Measurements from ENCODE around the gene ZMYND12.

Gene ZMYND12

GRCh38 chr1:42392967-42393848 is 62.6 kb downstream of the ZMYND12 start:
- no peak for DNase-seq (ENCODE audit: low read depth in 2 of 2)

GRCh38 chr1:42392255-42392654 is 63.6 kb downstream of the ZMYND12 start:
- DNase-seq (ENCODE audit: low read depth in 2 of 2): no peak

- no peak for DNase-seq (ENCODE audit: low read depth in 2 of 2)
Measured at GRCh38 chr1:42386051-42386450, 69.8 kb downstream of the ZMYND12 start.

- no peak for DNase-seq (ENCODE audit: low read depth in 2 of 2)
Measured at GRCh38 chr1:42385283-42385682, 70.5 kb downstream of the ZMYND12 start.

- no peak for DNase-seq (ENCODE audit: low read depth in 2 of 2)
Measured at GRCh38 chr1:42381280-42381673, 74.5 kb downstream of the ZMYND12 start.

GRCh38 chr1:42380586-42381279 is 75.1 kb downstream of the ZMYND12 start, which contains the start of gene RIMKLA:
Gene RIMKLA, plus strand, starts transcription at chr1:42380792. Its CDS starts 143 bp downstream, at chr1:42380935.
- peak in 1 of 2 experiments; percentile 39 for DNase-seq (ENCODE audit: low read depth in 2 of 2)

All from stimulated activated CD4-positive, alpha-beta T cell treated with anti-CD3 and anti-CD28 coated beads, Interleukin-12 subunit alpha, Interleukin-12 subunit beta, amount 100 ng/mL, for 24 hours (primary cell).